ENCODE measurements around the gene IFRD2. TPM values are rescaled to one million over a fixed set of nuclear protein-coding genes. Genes with fewer than 3 reads are reported as not detected.

Gene IFRD2
- total RNA-seq, 1 donor = 77.8 TPM

Other genes with a start within 250 kb of the IFRD2 start
- 267 TPM for gene RBM5, start 203.5 kb downstream of the IFRD2 start, total RNA-seq
- 1.1 TPM for gene SEMA3F, start 137.1 kb downstream of the IFRD2 start, total RNA-seq
- gene GNAT1, start 100.8 kb downstream of the IFRD2 start, total RNA-seq = not detected
- under 0.01 TPM for gene SLC38A3, start 87.2 kb downstream of the IFRD2 start, total RNA-seq
- gene GNAI2, start 56.2 kb downstream of the IFRD2 start, total RNA-seq = 596 TPM
- 0.54 TPM for gene SEMA3B, start 23.3 kb downstream of the IFRD2 start, total RNA-seq
- not detected for gene LSMEM2, start 13.3 kb downstream of the IFRD2 start, total RNA-seq
- 44.7 TPM for gene HYAL3, start 7.0 kb upstream of the IFRD2 start, total RNA-seq
- 88.6 TPM for gene NAA80, start 7.0 kb upstream of the IFRD2 start, total RNA-seq
- gene HYAL1, start 11.1 kb upstream of the IFRD2 start, total RNA-seq = 0.27 TPM
- 39.9 TPM for gene HYAL2, start 30.3 kb upstream of the IFRD2 start, total RNA-seq
- gene TUSC2, start 35.8 kb upstream of the IFRD2 start, total RNA-seq = 28.8 TPM
- gene RASSF1, start 48.4 kb upstream of the IFRD2 start, total RNA-seq = 217 TPM
- gene ZMYND10, start 53.3 kb upstream of the IFRD2 start, total RNA-seq = 3.8 TPM
- gene NPRL2, start 58.3 kb upstream of the IFRD2 start, total RNA-seq = 39.9 TPM
- gene CYB561D2, start 58.4 kb upstream of the IFRD2 start, total RNA-seq = 57.6 TPM
- gene TMEM115, start 67.1 kb upstream of the IFRD2 start, total RNA-seq = 49.3 TPM
- gene CACNA2D2, start 211.2 kb upstream of the IFRD2 start, total RNA-seq = 1.1 TPM

Data from hematopoietic multipotent progenitor cell (in vitro differentiated cells).